Measurements from ENCODE around the gene LOXL1.

DNA sequence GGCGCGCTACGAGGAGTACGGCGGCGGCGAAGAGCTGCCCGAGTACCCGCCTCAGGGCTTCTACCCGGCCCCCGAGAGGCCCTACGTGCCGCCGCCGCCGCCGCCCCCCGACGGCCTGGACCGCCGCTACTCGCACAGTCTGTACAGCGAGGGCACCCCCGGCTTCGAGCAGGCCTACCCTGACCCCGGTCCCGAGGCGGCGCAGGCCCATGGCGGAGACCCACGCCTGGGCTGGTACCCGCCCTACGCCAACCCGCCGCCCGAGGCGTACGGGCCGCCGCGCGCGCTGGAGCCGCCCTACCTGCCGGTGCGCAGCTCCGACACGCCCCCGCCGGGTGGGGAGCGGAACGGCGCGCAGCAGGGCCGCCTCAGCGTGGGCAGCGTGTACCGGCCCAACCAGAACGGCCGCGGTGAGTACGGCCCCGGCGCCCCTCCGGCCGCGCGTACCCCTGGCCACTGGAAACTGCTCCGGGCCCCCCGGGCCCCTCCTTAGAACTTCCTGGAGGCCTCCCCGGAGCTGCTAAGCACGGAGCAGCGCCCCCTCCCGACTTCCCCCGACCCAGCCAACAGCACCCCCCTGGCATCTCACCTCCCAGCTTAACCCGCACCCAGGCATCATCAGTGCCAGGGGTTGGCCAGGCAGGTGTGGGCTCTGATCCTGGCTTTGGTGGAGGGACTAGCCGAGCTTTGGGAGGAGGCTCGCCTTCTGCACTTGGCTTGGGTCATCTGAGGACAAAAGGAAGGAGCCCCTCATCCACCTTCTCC, 1.4 kb downstream of the LOXL1 start:
- TF ChIP-seq, protein P1, sequence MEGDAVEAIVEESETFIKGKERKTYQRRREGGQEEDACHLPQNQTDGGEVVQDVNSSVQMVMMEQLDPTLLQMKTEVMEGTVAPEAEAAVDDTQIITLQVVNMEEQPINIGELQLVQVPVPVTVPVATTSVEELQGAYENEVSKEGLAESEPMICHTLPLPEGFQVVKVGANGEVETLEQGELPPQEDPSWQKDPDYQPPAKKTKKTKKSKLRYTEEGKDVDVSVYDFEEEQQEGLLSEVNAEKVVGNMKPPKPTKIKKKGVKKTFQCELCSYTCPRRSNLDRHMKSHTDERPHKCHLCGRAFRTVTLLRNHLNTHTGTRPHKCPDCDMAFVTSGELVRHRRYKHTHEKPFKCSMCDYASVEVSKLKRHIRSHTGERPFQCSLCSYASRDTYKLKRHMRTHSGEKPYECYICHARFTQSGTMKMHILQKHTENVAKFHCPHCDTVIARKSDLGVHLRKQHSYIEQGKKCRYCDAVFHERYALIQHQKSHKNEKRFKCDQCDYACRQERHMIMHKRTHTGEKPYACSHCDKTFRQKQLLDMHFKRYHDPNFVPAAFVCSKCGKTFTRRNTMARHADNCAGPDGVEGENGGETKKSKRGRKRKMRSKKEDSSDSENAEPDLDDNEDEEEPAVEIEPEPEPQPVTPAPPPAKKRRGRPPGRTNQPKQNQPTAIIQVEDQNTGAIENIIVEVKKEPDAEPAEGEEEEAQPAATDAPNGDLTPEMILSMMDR (IDR thresholded peaks at IDR 0.05; ENCODE audit: low read depth, low read length) = peak; percentile 57
- TF ChIP-seq, protein P2, sequence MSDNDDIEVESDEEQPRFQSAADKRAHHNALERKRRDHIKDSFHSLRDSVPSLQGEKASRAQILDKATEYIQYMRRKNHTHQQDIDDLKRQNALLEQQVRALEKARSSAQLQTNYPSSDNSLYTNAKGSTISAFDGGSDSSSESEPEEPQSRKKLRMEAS (IDR thresholded peaks at IDR 0.05; ENCODE audit: low read depth, low read length) = no peak
- no peak for TF ChIP-seq POLR2A (IDR thresholded peaks at IDR 0.05; ENCODE audit: extremely low read depth, insufficient read length)

All from NB4 (cell line).